OCI-LY7 (cell line): ENCODE data around the gene GLS. TPM values are rescaled to one million over a fixed set of nuclear protein-coding genes. Genes with fewer than 3 reads are reported as not detected.

Source experiments
- BruUV-seq: library from RNA; stranded (reverse); fragments of 400-500 nt; replicated peaks from 2 replicates; lab custom pipeline; 2021; lab: Mats Ljungman, UMichigan
- CTCF ChIA-PET: fragments of 300-600 bp; sonication (Branson Sonifier 250); formaldehyde crosslinking; loops from one replicate; lab custom pipeline; 2022; ENCODE audit warnings: antibody characterized with exemption; ENCODE audit not compliant: unreplicated experiment; lab: Charles Lee
- POLR2A ChIA-PET: fragments of 300-600 bp; sonication (Branson Sonifier 250); formaldehyde crosslinking; loops from one replicate; lab custom pipeline; 2022; ENCODE audit warnings: antibody characterized with exemption; lab: Charles Lee
- DNase-seq: peaks from one replicate; pipeline ENCODE4 v3.0.0-alpha.2; 2015; ENCODE audit warnings: low spot score
- H2AFZ ChIP-seq: fragments of 200-600 bp; sonication (generic), shearing (Covaris generic); 2 replicates; pipeline ENCODE4 v1.6.1; 2014; ENCODE audit warnings: mild to moderate bottlenecking, antibody characterized with exemption, low read length, moderate library complexity
- H3K27ac ChIP-seq: fragments of 200-600 bp; sonication (generic); 2 replicates; pipeline ENCODE4 v1.5.1; 2014; ENCODE audit warnings: mixed run types, low read depth, mild to moderate bottlenecking, moderate library complexity, low read length, inconsistent platforms; ENCODE audit not compliant: poor library complexity, severe bottlenecking
- H3K36me3 ChIP-seq: fragments of 200-600 bp; sonication (generic); 2 replicates; pipeline ENCODE4 v1.6.1; 2014; ENCODE audit warnings: mild to moderate bottlenecking, antibody characterized with exemption, low read length, moderate library complexity, mixed read lengths; ENCODE audit not compliant: insufficient read depth
- H3K4me1 ChIP-seq: fragments of 200-600 bp; sonication (generic); 2 replicates; pipeline ENCODE4 v1.5.1; 2014; ENCODE audit warnings: mild to moderate bottlenecking, low read length; ENCODE audit not compliant: insufficient read depth, poor library complexity, severe bottlenecking
- H3K4me2 ChIP-seq: fragments of 200-600 bp; sonication (generic); 2 replicates; pipeline ENCODE4 v1.6.1; 2014; ENCODE audit warnings: mild to moderate bottlenecking, low read length
- H3K4me3 ChIP-seq: fragments of 200-600 bp; sonication (generic); 2 replicates; pipeline ENCODE4 v1.5.1; 2014; ENCODE audit warnings: mild to moderate bottlenecking, low read depth, low read length; ENCODE audit not compliant: poor library complexity, severe bottlenecking
- H3K79me2 ChIP-seq: fragments of 200-600 bp; sonication (generic); 2 replicates; pipeline ENCODE4 v1.6.1; 2016; ENCODE audit warnings: low read depth, mild to moderate bottlenecking, low read length, moderate library complexity, mixed read lengths; ENCODE audit not compliant: insufficient read depth
- H3K9me2 ChIP-seq: fragments of 200-600 bp; sonication (generic); 2 replicates; pipeline ENCODE4 v1.6.1; 2016; ENCODE audit warnings: mild to moderate bottlenecking, low read length, mixed read lengths; ENCODE audit not compliant: insufficient read depth
- H3K9me3 ChIP-seq: fragments of 200-600 bp; sonication (generic); 2 replicates; pipeline ENCODE4 v1.6.1; 2014; ENCODE audit warnings: mild to moderate bottlenecking, mixed run types, low read length, mixed read lengths
- H4K20me1 ChIP-seq: fragments of 200-600 bp; sonication (generic); 2 replicates; pipeline ENCODE4 v1.6.1; 2014; ENCODE audit warnings: mild to moderate bottlenecking, antibody characterized with exemption, low read length, moderate library complexity, mixed read lengths; ENCODE audit not compliant: insufficient read depth
- CTCF ChIP-seq: fragments of 200-600 bp; sonication (generic); conservative IDR thresholded peaks from 2 replicates; pipeline ENCODE4 v1.5.1; 2014; ENCODE audit warnings: mild to moderate bottlenecking, antibody characterized with exemption, low read length, moderate library complexity, mixed read lengths
- EZH2phosphoT487 ChIP-seq: fragments of 200-600 bp; sonication (generic); IDR thresholded peaks from 2 replicates; pipeline ENCODE4 v1.6.1; 2018; ENCODE audit warnings: low read depth, borderline replicate concordance, mild to moderate bottlenecking, mixed run types, antibody characterized with exemption, low read length, moderate library complexity, mixed read lengths
- intact Hi-C: fragments of 100-400 bp; cut with micrococcal nuclease; formaldehyde crosslinking; loops from one replicate; pipeline ENCODE4 v1.10.0; 2022; ENCODE audit not compliant: unreplicated experiment
- total RNA-seq, 2 experiments: library from RNA; depleted of rRNA in 1 of 2; stranded (reverse); fragments of >200 nt in 1 of 2; shearing (Covaris generic) in 1 of 2; gene quantifications; 2 replicates each; pipeline ENCODE4 v1.2.3, GENCODE V29; 2014 to 2022

Gene GLS
- total RNA-seq, 2 experiments from 2014 or later = 102 to 103 TPM

- CTCF ChIA-PET = no interaction called here
- no peaks in the 10 kb centered on the region for H3K79me2 ChIP-seq
- BruUV-seq = no TSS peak
- no peak overlapping the region for H3K4me2 ChIP-seq
- H3K9me2 ChIP-seq = no peaks in the 10 kb centered on the region
- no peaks in the 10 kb centered on the region for H3K9me3 ChIP-seq
- no peak overlapping the region for H3K4me3 ChIP-seq
- H3K4me1 ChIP-seq = no peaks in the 10 kb centered on the region
- POLR2A ChIA-PET = interaction anchor here (0.7 to 1.5 kb wide), 4 partner anchors 8 to 78 kb away, joined by 3 to 5 read pairs (median 3); no protein-coding TSS in a partner anchor
- intact Hi-C loops = no loop called here
- no peak overlapping the region for H3K27ac ChIP-seq
- no peak overlapping the region for H2AFZ ChIP-seq
- no peaks in the 10 kb centered on the region for H4K20me1 ChIP-seq
- DNase-seq = no peak
- no peak for TF ChIP-seq EZH2phosphoT487
- TF ChIP-seq CTCF = no peak
- peaks cover 92% of the 10 kb centered on the region for H3K36me3 ChIP-seq
These were observed 93.4 kb downstream of the GLS start for GRCh38 chr2:190973726-190974628.

GRCh38 chr2:190974629-190975361 is 94.2 kb downstream of the GLS start:
- no peak overlapping the region for H2AFZ ChIP-seq
- DNase-seq = no peak
- H4K20me1 ChIP-seq = no peaks in the 10 kb centered on the region
- intact Hi-C loops = no loop called here
- H3K9me2 ChIP-seq = no peaks in the 10 kb centered on the region
- H3K79me2 ChIP-seq = no peaks in the 10 kb centered on the region
- CTCF ChIA-PET = no interaction called here
- H3K27ac ChIP-seq = no peak overlapping the region
- no peaks in the 10 kb centered on the region for H3K4me1 ChIP-seq
- no TSS peak for BruUV-seq
- POLR2A ChIA-PET = interaction anchor here (0.7 to 1.5 kb wide), 2 partner anchors 9 to 73 kb away, joined by 3 to 5 read pairs; no protein-coding TSS in a partner anchor
- TF ChIP-seq CTCF (no peak), EZH2phosphoT487 (no peak)
- no peaks in the 10 kb centered on the region for H3K9me3 ChIP-seq
- H3K4me3 ChIP-seq = no peak overlapping the region
- no peak overlapping the region for H3K4me2 ChIP-seq
- H3K36me3 ChIP-seq = peaks cover 93% of the 10 kb centered on the region
